T1000 (cell line): Measurements from ENCODE around the gene GRM5.
"Not testable (repeated sequence)": the region's sequence is repeated elsewhere in the genome, so short reads cannot be mapped to it uniquely, and the experiment has no call there.

Source experiments
- DNase-seq: peaks from one replicate; lab custom pipeline; 2025; ENCODE audit warnings: mixed read lengths; lab: John Stamatoyannopoulos, UW

The GRM5 gene

DNA sequence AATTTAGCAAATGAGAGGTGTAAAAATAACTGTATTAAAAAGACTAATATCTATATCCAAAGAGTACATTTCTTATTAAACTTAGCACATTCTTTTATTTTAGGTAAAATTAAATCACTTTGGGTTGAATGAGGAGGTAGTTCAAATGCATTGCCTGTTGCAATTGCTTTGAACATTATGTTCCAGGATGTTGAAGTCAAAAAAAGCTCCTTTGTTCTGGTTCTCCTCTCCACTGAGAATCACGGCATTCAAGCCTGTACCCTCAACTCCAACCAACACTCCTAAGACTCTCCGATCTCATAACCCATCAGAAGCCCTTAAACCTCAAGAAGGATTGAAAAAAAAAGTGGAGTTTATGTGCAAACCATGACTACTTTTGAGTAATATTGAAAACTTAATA lies 230.1 kb downstream of the GRM5 start:
- DNase-seq = not testable (repeated sequence)

DNA sequence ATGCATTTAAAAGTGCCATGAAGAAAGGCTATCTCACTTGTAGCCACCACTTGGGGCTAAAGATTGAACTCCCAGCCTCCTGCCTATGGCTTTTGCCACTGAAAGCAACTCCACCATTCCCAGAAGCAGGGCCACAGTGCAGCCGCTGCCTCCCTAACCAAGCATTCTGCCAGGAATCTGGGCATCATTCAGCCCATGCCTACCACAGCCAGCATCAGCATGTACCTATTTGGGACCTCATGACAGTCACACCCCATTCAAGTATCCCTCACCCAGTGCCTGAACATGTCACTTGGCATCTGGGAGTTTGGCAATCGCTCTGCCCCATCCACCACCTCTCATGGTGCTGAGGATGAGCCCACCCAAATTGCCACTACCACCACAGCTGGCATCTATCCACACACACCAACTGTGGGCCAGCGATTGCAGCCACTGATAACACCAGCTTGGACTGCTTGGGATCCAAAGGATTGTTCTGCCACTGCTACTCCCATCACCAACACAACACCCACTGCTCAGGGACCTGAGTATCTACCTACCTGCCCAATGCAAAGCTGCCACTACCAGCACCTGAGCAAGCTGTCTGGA lies 234.4 kb downstream of the GRM5 start:
- DNase-seq = no peak

DNA sequence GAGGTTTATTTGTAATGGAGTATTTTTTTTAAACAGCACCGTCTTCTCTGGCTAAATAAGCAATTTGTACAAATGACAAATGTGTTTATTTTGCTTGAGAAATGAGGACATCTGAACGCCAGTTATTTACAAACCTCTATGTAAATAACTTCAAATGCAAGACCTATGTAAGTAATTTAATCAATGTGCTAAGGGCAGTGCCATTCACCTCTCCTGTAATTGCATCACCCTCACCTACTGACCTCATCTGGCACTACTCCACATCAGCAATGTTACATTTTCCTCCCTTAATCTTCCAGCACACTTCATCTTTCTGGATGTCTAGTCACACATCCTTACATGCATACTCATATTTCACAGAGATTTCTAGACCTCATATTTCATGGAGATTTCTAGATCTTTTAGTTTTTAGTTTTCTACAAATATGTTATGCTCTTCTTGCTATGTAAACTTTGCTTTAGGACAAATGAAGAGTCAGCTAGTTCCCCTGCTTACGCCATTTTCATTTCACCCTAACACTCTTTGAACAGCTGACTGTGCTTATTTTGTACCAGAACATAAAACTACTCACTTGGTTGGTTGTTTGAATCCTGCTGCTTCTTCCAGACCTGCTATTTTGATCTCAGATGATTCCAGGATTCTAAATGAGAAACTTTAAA lies 238.6 kb downstream of the GRM5 start:
- DNase-seq = no peak

DNA sequence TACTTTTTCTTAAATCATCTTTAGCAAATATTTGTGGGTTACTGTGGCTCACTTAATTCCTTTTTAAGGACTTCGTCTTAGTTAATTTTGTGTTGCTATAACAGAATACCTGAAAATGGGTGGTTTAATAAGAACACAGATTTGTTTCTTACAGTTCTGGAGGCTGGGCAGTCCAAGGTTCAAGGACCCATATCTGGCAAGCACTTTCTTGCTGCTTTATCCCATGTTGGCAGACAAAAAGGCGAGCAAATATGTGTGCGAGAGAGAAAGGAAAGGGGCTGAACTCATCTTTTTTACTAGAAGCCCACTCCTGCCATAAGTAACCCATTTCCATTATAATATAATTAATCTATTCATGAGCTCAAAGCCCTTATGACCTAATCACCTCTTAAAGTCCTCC lies 246.2 kb downstream of the GRM5 start:
- DNase-seq = no peak

DNA sequence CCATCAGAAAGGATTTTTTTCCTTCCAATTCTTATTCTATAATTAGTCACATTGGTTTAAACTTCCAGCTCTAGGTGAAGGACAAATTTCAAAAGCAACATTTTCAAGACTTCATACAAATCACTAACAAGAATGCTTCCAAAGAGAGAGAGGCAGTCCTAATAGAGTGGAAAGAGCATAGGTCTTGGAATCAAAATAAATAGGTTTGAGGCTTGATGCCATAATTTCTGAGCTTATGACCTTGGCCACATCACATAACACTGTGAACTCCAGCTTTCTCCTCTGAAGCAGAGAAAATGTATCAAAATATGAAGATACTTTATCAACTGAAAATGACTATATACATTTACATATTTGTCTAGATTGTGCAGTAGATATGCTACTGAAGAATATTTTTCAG lies 246.8 kb downstream of the GRM5 start:
- no peak for DNase-seq

DNA sequence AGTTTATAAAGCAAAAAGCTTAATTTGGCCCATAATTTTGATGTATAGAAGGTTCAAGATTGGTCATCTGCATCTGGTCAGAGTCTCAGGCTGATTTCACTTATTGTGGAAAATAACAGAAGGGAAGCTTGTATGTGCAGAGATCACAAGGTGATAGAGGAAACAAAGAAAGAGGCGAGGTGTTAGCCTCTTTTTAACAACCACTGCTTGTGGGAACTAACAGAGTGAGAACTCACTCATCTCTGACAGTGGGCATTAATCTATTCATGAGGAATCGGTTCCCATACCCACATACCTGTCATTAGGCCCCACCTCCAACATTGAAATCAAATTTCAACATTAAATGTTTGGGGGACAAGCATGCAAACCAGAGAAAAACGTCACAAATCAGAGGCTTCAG lies 250.3 kb downstream of the GRM5 start:
- no peak for DNase-seq

DNA sequence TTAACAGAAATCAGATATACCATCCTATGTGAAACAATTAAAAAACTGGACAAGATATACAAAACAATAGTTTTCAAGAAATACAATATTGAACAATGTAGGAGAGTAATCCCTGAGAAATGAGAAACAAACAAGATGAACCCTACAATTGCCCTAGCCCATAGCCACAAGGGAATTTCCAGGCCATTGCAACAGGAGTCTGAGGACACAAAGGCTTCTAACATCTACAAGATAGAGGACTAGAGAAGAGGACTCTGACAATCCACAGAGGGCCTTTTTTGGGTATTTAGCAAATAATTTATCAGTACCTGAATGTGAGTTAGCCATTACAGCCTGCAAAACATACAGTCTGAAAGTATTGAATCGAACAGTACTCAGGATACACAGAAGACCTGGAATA lies 251.7 kb downstream of the GRM5 start:
- no peak for DNase-seq

DNA sequence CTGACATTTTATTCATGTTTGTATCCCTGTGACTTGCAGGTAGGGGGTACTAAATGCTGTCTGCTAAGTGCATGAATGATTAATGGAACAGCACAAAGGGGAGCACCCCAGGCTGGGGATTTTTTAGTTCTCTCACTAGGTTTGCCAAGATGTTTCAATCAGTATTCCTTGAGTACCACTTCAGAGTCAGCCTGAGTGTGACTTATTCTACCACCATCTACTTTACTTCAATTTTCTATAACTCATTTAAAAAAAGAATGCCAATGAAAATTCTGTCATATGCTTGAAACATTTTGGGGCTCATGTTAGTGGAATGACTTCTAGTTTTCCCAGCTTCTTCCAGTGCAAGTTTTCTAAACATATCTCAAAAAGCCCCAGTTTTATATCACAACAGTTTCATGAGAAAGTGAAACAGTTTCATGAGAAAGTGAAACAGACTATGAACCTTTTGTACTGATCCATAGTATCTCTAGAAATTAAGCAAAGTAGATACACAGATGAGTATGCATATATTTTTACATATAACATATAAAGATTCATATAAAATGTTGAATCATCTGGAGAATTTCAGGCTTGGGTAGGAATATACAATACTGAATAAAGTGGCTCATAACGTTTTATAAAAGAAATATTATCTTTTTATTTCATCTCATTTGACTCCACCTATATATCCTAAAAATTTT lies 252.4 kb downstream of the GRM5 start:
- no peak for DNase-seq

DNA sequence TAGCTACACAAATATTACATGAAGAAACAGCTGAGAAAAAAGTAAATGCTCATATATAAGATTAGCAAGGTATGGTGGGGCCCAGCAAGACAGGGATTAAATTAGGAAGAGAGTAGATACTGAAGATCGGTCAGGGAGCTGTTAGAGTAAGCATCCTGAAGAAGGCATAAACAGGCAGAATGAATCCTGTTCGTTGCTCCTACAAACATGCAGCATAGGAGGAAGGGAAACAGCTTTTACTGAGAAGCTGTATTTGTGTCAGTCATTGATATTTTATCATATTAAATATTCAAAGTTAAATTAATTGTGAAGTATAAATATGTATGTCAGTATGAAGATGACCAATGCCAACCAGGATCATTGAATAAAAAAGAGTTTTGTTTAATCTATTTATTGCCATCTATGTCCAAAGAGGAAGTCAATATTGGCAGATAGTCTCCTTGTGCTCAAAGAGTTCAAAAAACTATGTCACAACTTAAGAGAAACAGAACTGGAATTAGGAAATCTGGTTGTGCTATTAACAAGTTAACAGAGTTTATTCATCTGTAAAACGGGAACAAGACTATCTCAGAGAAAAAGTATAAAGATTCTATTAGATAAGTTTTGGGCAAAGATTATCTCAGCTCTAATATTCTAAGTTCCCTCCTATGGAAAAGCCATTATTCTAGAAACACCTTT lies 255.2 kb downstream of the GRM5 start:
- DNase-seq = no peak

DNA sequence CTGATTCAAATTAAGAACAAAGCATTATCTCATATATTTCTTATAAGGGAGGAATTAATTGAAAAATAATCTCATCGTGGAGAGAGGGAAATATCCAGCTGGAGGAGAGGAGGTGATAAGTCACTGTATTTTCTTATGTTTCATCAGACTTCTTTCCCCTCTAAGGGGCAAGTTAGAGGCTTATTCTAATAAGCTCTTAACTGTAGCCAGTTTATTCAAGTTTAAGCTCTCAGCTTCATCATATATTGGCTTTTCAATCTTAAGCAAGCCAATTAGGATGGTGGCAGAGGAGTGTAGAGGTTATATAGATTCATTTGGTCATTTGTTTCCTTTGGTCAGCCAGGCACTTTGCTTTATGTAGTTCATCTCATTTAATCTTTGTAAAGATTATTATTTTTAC lies 256.7 kb downstream of the GRM5 start:
- DNase-seq = no peak

DNA sequence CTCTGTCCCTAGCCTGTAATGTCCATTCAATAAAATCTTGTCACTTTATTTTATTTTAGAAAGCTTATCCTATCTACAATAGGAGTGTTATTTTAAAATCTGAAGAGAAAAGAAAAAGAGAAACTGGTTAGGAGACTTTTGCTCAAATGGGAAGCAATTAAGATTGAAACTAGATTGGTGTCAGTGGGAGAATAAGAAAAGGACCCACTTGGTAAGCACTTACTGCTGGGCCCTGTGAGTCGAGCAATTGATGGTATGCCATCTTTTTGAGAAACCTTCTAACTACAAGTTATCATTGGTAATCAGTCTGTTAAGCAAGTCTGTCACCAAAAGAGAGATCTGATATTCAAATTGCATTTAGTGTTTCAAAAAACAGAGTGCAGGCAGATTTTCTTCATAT lies 258.4 kb downstream of the GRM5 start:
- no peak for DNase-seq

DNA sequence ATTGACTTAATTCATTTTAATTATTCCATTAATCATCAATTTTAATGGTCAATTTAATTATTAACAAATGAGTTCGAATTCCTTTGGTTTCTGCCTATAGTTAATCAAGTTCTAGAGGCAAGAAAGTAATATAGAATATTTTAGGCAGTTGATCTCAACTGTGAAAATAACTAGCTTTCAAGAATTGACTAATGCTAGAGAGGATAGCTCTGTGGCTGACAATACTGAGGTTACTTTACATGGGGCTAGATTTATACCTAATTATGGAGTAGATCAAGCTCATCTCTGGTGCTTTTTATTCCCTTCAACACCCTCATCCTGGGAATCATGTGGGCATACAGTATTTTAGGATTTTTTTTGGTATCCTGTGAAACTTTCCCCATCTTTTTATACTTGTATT lies 259.4 kb downstream of the GRM5 start:
- no peak for DNase-seq

DNA sequence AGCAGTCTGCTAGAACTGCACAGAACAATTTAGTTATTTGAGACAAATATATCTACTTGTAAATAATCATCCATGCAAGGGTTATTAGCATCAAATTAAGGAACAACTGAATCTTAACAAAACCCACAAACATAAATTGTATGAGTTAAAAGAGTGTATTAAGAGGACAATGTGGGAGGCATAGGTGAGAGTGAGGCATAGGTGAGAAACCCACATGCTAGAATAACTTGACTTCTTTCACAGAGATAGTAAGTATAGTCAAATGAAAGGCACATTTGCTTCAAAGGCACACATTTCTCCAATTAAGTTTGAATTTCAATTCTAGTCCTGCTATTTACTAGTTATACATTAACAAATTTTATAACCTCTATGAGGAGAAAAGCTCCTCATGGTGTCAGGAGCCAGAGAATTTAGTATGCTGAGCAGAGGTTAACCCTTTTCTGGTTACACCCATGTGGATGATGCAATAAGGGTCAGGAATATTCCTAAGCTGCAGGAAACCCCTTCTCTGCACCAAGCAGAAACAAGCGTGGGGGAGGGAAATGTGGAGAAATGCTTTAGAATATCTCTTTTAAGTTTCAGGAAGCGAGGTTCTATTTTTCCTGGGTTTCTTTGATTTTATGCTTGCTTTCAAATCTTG lies 264.2 kb downstream of the GRM5 start:
- DNase-seq = no peak

DNA sequence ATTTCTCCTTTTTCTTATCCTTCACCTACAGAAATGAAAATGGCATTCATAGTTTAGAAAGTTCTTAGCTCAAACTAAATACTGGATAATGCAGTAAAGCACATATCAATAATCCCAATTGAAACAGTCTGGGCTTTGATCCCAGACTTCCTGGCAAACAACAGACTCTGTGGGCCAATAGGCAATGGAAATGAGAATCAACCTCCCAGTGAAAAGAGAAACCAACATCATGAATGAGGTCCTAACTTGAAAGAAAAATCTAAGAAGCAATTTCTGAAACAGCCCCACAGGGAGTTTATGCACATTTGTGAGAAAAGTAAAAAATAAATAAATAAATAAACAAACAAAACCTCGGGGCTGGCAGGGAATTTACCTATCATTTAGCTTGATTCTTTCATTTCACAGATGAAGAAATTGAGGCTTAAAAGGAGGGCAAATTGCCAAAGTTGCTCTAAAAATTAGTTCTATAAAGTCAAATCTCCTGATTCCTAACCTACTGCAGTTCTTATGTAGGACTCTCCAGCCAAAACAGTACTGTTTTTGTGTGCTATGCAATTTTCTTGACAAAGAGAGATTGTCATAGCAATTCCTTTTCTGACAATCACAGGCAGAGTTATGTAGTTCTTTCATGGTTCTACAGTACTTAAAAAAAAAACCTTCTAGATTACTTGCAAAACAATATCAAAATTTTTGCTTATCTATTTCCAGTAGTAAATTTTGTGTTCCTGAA lies 265.8 kb downstream of the GRM5 start:
- no peak for DNase-seq

DNA sequence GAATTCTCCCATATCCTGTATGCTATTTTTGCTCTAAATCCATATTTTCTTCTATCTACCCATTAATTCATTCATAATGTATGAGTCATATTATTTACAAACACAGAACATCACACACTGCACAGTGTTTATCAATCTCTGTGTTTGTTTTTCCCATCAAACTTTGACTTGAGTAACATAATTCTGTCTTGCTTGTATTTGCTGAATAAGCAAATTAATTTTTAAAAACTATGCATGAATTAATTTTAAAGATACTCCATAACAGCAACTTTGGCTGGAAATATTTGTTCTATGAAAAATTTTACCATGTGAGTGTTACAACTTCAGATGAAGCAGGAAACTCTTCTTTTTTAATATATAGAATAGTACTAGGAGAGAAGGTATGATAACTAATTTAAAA lies 275.6 kb downstream of the GRM5 start:
- no peak for DNase-seq

DNA sequence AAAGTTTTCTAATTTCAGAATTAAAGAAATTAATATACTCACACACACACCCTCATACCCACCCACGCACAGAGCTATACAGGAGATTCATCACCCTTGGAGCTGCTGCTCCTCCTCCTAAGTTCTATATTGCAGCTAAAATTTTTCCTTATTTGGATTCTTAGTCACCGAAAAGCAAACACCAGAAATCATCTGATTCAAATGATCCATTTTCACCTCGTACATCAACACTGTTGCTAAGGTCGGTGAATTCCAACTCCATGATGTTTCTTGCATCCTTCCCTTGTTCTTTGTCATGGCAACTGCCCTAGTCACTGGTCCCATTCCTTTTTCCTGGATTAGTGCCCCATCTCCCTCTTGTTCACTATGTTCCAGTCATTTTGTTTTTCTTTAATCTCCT lies 286.2 kb downstream of the GRM5 start:
- peak; percentile 2 for DNase-seq

DNA sequence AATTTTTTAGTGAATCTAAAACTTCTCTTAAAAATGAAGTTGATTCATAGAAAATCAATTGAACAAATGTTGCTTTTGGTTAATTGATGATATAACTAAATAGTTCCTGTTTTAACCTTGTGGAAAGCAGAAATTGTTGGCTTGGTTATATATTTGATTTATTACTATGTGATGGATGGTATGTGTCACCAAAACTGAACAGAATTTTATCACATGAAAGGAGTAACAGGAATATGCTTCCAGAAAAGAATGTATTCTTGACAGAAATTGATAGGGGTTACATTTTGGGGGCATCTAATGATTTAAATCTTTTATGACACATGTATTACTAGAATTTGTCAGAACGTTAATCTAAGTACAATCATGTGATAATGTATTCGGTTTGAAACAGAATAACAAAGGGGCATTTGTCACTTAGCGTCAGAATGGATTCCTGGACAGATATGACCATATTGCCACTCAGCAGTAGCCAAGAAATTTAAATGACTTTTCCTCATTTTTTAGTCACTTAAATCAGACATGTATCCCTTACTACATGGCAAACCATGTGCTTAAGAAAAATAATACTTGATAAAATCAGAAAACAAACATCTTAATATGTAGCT lies 295.2 kb downstream of the GRM5 start:
- no peak for DNase-seq

DNA sequence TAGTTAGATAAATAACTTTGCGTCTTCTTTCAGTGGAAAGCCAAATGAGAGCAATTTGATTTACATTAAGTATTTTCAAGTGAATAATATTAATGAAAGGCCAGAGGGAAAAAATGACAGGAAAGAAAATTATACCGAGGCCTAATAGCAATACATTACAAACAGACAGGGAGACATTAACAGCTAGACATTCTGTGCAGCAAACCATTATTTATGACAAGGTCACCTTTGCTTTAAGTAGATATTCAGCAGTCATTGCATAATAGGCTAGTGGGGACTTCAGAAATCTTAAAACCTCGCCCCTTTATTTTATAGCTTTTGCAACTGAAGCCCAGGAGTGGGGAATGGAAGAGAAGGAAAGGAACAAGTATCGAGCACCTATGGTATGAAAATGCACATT lies 321.6 kb downstream of the GRM5 start:
- no peak for DNase-seq

DNA sequence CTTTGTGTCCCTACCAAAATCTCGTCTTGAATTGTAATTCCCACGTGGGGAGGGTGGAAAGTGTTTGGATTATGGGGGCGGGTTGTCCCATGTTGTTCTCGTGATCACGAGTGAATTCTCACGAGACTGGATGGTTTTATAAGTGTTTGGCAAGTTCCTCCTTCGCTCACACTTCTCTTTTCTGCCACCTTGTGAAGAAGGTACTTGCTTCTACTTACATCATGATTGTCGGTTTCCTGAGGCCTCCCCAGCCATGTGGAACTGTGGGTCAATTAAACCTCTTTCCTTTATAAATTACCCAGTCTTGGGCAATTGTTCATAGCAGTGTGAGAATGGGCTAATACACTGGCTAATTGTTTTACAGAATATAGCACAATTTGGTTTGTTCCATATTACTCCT lies 326.3 kb downstream of the GRM5 start:
- DNase-seq = no peak

DNA sequence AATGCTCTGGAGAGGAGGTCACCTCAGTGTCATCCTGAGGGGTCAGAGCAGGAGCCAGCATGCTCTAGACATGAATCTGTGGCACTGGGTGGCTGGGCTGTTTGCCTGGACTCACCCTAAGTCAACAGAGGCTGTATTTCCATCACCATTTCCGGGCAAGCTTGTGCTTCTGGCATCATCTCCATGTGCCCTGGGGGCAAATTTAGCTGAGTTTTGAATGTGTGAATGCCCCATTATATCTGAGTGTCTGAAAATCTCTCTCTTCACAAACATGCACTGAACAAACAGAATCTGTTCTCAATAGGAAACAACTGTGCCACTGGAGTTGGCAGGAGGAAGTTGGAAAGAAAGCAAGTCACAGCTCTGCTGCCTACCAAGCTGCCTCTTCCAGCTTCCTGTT lies 356.2 kb downstream of the GRM5 start:
- no peak for DNase-seq

DNA sequence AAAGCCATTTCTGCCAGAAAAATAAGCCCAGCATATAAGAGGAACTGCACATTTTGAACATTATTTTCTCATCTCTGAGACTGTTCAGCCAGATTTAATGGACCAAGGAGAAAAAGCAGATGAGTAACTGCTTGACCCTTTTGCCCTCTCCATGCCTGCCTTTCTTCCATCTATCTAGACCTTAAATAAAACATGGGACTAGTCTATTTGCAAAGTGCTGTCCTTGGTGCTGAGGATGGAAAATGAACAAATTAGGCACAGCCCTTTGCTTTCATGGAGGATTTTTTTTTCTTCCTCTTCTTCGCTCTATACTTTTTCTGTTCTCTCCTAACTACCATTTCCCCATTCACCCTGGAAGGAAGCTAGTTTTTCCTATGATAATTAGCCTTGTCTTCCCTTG lies 361.3 kb downstream of the GRM5 start:
- no peak for DNase-seq

DNA sequence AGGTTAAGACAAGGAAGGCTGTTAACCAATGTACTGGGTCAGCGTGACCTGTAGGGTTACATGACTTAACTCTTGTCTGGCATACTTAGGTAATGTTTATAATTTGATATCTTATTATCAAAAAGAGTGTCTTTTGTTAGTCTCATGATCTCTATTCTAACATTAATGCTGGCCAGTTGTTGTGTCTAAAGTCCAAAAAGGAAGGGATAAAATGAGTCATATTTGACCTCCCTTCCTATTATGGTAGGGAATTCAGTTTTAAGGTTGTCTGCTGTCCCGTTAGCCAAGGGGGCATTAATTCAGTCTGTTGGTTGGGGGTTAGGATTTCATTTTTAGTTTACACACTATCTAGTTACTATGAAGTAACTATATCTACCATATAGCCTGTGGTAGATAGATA lies 364.0 kb downstream of the GRM5 start:
- DNase-seq = no peak
